ENCODE results near the gene CPNE6. TPM values are rescaled to one million over a fixed set of nuclear protein-coding genes. Genes with fewer than 3 reads are reported as not detected.
A peak's percentile ranks its signal among the peaks of the same experiment; 100 is the strongest.

Gene CPNE6
- total and polyA plus RNA-seq, 2 of the 13 experiments (the other 11 are each of a cell fraction or from before 2014, with no cell fraction given) = not detected

DNA sequence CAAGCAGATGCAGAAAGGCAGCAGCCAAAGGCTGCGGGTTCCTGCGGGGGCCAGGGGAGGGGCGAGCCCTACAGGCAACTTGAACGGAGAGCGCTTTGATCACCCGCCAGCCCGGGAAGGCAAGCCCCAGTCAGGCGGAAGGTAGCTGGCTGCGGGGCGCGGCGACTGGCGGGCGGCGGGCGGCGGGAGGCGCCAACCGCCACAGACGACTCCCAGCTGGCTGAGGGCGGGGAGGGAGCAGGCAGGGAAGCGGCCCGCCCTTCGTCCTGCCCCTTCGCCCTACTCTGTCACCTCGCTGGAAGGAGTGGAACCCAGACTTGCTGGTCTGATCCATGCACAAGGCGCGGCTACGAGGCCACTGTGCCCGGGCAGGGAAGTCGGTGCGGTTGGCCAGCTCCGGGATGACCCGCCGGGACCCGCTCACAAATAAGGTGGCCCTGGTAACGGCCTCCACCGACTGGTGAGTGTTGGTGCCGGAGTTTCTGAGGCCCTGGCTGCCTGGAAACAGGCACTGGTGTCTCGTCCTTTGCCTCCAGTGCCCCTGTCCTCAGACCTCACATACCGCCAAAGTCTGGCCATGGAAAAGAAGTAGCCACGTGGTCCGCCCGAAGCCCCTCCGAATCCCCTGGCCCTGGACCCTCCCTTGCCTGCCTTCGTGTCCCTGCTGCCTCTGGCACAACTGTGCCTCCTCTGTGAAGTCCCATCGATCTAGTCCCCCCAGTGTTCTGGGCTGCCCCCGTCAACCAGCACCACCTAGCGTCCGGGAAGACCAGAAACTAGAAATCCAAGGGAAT, 35.0 kb upstream of the CPNE6 start (continued):
- TF ChIP-seq SIN3A (IDR thresholded peaks at IDR 0.05; ENCODE audit: borderline replicate concordance, low read depth, low read length) (peak; percentile 71; the same call in 1 of the 2 replicates), SIX1 (CRISPR knock-in tag; IDR thresholded peaks at IDR 0.05; ENCODE audit: borderline replicate concordance) (no peak), YEATS2 (CRISPR knock-in tag; IDR thresholded peaks at IDR 0.05; ENCODE audit: borderline replicate concordance) (peak; percentile 78; the same call in 1 of the 2 replicates), ZMAT3 (CRISPR knock-in tag; conservative IDR thresholded peaks at IDR 0.05) (no peak), FOSL2 (CRISPR knock-in tag; IDR thresholded peaks at IDR 0.05) (peak; percentile 57), HMG20A (CRISPR knock-in tag; IDR thresholded peaks at IDR 0.05; ENCODE audit: borderline replicate concordance) (no peak), HMG20B (CRISPR knock-in tag; conservative IDR thresholded peaks at IDR 0.05) (0 out of 2 replicates have a peak, but pooled peaks have one; percentile 57), PAX8 (CRISPR knock-in tag; IDR thresholded peaks at IDR 0.05; ENCODE audit: borderline replicate concordance) (peak; percentile 62; the same call in 1 of the 2 replicates), ZNF761 (CRISPR knock-in tag; conservative IDR thresholded peaks at IDR 0.05) (0 out of 2 replicates have a peak, but pooled peaks have one; percentile 40), THYN1 (CRISPR knock-in tag; IDR thresholded peaks at IDR 0.05; ENCODE audit: borderline replicate concordance, low read depth) (peak; percentile 97; the same call in 1 of the 2 replicates), CEBPG (CRISPR knock-in tag; IDR thresholded peaks at IDR 0.05) (peak; percentile 69), ZNF781 (CRISPR knock-in tag; IDR thresholded peaks at IDR 0.05; ENCODE audit: borderline replicate concordance, not compliant biosample characterization) (peak; percentile 89), FOXA1 (IDR thresholded peaks at IDR 0.05) (no peak), FOXA1 (CRISPR knock-in tag; IDR thresholded peaks at IDR 0.05) (0 out of 2 replicates have a peak, but pooled peaks have one; percentile 33), SMAD3 (CRISPR knock-in tag; IDR thresholded peaks at IDR 0.05) (peak; percentile 91; the same call in 1 of the 2 replicates), MXI1 (IDR thresholded peaks at IDR 0.05; ENCODE audit: borderline replicate concordance, low read depth, low read length) (no peak; the same call in 2 of the 3 replicates), ZNF644 (CRISPR knock-in tag; IDR thresholded peaks at IDR 0.05; ENCODE audit: low read depth) (peak; percentile 72; the same call in 1 of the 2 replicates)
- TF ChIP-seq, protein P1, sequence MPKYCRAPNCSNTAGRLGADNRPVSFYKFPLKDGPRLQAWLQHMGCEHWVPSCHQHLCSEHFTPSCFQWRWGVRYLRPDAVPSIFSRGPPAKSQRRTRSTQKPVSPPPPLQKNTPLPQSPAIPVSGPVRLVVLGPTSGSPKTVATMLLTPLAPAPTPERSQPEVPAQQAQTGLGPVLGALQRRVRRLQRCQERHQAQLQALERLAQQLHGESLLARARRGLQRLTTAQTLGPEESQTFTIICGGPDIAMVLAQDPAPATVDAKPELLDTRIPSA (CRISPR knock-in tag; IDR thresholded peaks at IDR 0.05; ENCODE audit: borderline replicate concordance) = no peak
- TF ChIP-seq, protein P2, sequence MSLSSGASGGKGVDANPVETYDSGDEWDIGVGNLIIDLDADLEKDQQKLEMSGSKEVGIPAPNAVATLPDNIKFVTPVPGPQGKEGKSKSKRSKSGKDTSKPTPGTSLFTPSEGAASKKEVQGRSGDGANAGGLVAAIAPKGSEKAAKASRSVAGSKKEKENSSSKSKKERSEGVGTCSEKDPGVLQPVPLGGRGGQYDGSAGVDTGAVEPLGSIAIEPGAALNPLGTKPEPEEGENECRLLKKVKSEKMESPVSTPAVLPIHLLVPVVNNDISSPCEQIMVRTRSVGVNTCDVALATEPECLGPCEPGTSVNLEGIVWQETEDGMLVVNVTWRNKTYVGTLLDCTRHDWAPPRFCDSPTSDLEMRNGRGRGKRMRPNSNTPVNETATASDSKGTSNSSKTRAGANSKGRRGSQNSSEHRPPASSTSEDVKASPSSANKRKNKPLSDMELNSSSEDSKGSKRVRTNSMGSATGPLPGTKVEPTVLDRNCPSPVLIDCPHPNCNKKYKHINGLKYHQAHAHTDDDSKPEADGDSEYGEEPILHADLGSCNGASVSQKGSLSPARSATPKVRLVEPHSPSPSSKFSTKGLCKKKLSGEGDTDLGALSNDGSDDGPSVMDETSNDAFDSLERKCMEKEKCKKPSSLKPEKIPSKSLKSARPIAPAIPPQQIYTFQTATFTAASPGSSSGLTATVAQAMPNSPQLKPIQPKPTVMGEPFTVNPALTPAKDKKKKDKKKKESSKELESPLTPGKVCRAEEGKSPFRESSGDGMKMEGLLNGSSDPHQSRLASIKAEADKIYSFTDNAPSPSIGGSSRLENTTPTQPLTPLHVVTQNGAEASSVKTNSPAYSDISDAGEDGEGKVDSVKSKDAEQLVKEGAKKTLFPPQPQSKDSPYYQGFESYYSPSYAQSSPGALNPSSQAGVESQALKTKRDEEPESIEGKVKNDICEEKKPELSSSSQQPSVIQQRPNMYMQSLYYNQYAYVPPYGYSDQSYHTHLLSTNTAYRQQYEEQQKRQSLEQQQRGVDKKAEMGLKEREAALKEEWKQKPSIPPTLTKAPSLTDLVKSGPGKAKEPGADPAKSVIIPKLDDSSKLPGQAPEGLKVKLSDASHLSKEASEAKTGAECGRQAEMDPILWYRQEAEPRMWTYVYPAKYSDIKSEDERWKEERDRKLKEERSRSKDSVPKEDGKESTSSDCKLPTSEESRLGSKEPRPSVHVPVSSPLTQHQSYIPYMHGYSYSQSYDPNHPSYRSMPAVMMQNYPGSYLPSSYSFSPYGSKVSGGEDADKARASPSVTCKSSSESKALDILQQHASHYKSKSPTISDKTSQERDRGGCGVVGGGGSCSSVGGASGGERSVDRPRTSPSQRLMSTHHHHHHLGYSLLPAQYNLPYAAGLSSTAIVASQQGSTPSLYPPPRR (CRISPR knock-in tag; IDR thresholded peaks at IDR 0.05; ENCODE audit: borderline replicate concordance) = peak; percentile 73
- TF ChIP-seq, protein P3, sequence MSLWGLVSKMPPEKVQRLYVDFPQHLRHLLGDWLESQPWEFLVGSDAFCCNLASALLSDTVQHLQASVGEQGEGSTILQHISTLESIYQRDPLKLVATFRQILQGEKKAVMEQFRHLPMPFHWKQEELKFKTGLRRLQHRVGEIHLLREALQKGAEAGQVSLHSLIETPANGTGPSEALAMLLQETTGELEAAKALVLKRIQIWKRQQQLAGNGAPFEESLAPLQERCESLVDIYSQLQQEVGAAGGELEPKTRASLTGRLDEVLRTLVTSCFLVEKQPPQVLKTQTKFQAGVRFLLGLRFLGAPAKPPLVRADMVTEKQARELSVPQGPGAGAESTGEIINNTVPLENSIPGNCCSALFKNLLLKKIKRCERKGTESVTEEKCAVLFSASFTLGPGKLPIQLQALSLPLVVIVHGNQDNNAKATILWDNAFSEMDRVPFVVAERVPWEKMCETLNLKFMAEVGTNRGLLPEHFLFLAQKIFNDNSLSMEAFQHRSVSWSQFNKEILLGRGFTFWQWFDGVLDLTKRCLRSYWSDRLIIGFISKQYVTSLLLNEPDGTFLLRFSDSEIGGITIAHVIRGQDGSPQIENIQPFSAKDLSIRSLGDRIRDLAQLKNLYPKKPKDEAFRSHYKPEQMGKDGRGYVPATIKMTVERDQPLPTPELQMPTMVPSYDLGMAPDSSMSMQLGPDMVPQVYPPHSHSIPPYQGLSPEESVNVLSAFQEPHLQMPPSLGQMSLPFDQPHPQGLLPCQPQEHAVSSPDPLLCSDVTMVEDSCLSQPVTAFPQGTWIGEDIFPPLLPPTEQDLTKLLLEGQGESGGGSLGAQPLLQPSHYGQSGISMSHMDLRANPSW (CRISPR knock-in tag; IDR thresholded peaks at IDR 0.05; ENCODE audit: borderline replicate concordance) = no peak

All from HepG2 (cell line).